ENCODE data around the gene TNKS1BP1. TPM values are rescaled to one million over a fixed set of nuclear protein-coding genes. Genes with fewer than 3 reads are reported as not detected.
A peak's percentile ranks its signal among the peaks of the same experiment; 100 is the strongest.

The TNKS1BP1 gene
- total and polyA plus RNA-seq, 7 donors = 63.9 to 288 (median 80.1) TPM

GRCh38 chr11:57345555-57346211, 20.9 kb upstream of the TNKS1BP1 start:
- DNase-seq = peak; percentile 61 to 74
- no peaks in the 10 kb centered on the region for H3K4me1 ChIP-seq

GRCh38 chr11:57344826-57345225, 20.1 kb upstream of the TNKS1BP1 start:
- H3K4me3 ChIP-seq = no peak overlapping the region
- no peaks in the 10 kb centered on the region for H3K9me3 ChIP-seq
- no peaks in the 10 kb centered on the region for H3K27me3 ChIP-seq (ENCODE audit: insufficient read depth in 3 of 3, low read length in 2 of 3)
- H3K36me3 ChIP-seq (ENCODE audit: insufficient read depth in 1 of 2, low read depth in 1 of 2) = no peaks in the 10 kb centered on the region
- TF ChIP-seq, protein P1, sequence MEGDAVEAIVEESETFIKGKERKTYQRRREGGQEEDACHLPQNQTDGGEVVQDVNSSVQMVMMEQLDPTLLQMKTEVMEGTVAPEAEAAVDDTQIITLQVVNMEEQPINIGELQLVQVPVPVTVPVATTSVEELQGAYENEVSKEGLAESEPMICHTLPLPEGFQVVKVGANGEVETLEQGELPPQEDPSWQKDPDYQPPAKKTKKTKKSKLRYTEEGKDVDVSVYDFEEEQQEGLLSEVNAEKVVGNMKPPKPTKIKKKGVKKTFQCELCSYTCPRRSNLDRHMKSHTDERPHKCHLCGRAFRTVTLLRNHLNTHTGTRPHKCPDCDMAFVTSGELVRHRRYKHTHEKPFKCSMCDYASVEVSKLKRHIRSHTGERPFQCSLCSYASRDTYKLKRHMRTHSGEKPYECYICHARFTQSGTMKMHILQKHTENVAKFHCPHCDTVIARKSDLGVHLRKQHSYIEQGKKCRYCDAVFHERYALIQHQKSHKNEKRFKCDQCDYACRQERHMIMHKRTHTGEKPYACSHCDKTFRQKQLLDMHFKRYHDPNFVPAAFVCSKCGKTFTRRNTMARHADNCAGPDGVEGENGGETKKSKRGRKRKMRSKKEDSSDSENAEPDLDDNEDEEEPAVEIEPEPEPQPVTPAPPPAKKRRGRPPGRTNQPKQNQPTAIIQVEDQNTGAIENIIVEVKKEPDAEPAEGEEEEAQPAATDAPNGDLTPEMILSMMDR (IDR thresholded peaks at IDR 0.05) = no peak
- intact Hi-C loops (cut with DNase I) = loop anchor here (1.0 to 10.0 kb wide), 9 partner anchors 82 to 500 kb away; partner anchors contain the start of genes RTN4RL2 (in 1 of the 2), SLC43A3 (in 1 of the 2) and YPEL4 (in 1 of the 2)
- no peak for ATAC-seq
- 91 to 96% (median 92%) methylated on average over 10 of the region's 10 CpGs for WGBS, 3 donors
- no peaks in the 10 kb centered on the region for H3K4me1 ChIP-seq
- H3K27ac ChIP-seq = no peak overlapping the region
- DNase-seq = no peak

More at GRCh38 chr11:57345555-57346211, 20.9 kb upstream of the TNKS1BP1 start:
- Histone ChIP-seq H3K27ac (no peak overlapping the region), H3K36me3 (ENCODE audit: insufficient read depth in 1 of 2, low read depth in 1 of 2) (no peaks in the 10 kb centered on the region), H3K9me3 (no peaks in the 10 kb centered on the region), H3K4me3 (no peak overlapping the region), H3K27me3 (ENCODE audit: insufficient read depth in 3 of 3, low read length in 2 of 3) (no peaks in the 10 kb centered on the region)
- 18 to 26% (median 21%) methylated on average over 10 to 11 of the region's 11 CpGs for WGBS, 3 donors
- ATAC-seq = peak; percentile 83 to 91 (median 84)
- TF ChIP-seq, protein P1 (IDR thresholded peaks at IDR 0.05) = peak; percentile 82
- intact Hi-C loops (cut with DNase I) = loop anchor here (1.0 to 10.0 kb wide), 9 partner anchors 82 to 501 kb away; partner anchors contain the start of genes RTN4RL2 (in 1 of the 2), SLC43A3 (in 1 of the 2) and YPEL4 (in 1 of the 2)

- 76 to 88% (median 87%) methylated on average over 7 of the region's 7 CpGs for WGBS, 3 donors
Measured at GRCh38 chr11:57343825-57344224, 19.1 kb upstream of the TNKS1BP1 start.

GRCh38 chr11:57342702-57343101, 17.9 kb upstream of the TNKS1BP1 start:
- no peaks in the 10 kb centered on the region for H3K27me3 ChIP-seq (ENCODE audit: insufficient read depth in 3 of 3, low read length in 2 of 3)
- no peak for ATAC-seq
- intact Hi-C loops (cut with DNase I) = loop anchor here in 1 of 2 donors (10.0 kb wide), 1 partner anchor 498 kb away; no protein-coding TSS in a partner anchor

More at GRCh38 chr11:57343825-57344224, 19.1 kb upstream of the TNKS1BP1 start:
- intact Hi-C loops (cut with DNase I) = loop anchor here in 1 of 2 donors (10.0 kb wide), 1 partner anchor 499 kb away; no protein-coding TSS in a partner anchor
- H3K4me3 ChIP-seq = no peak overlapping the region
- H3K4me1 ChIP-seq = no peaks in the 10 kb centered on the region
- no peak overlapping the region for H3K27ac ChIP-seq
- H3K27me3 ChIP-seq (ENCODE audit: insufficient read depth in 3 of 3, low read length in 2 of 3) = no peaks in the 10 kb centered on the region
- DNase-seq (no peak), ATAC-seq (no peak)
- TF ChIP-seq, protein P1 (IDR thresholded peaks at IDR 0.05) = no peak
- no peaks in the 10 kb centered on the region for H3K36me3 ChIP-seq (ENCODE audit: insufficient read depth in 1 of 2, low read depth in 1 of 2)
- no peaks in the 10 kb centered on the region for H3K9me3 ChIP-seq

More at GRCh38 chr11:57342702-57343101, 17.9 kb upstream of the TNKS1BP1 start:
- H3K36me3 ChIP-seq (ENCODE audit: insufficient read depth in 1 of 2, low read depth in 1 of 2) = no peaks in the 10 kb centered on the region
- TF ChIP-seq, protein P1 (IDR thresholded peaks at IDR 0.05) = no peak
- WGBS, 3 donors = 69 to 73% (median 70%) methylated on average over 11 of the region's 11 CpGs
- DNase-seq = no peak
- H3K4me3 ChIP-seq = no peak overlapping the region
- no peak overlapping the region for H3K27ac ChIP-seq
- H3K4me1 ChIP-seq = no peaks in the 10 kb centered on the region
- H3K9me3 ChIP-seq = no peaks in the 10 kb centered on the region
